ENCODE data around the gene RNF157. TPM values are rescaled to one million over a fixed set of nuclear protein-coding genes. Genes with fewer than 3 reads are reported as not detected.

The RNF157 gene
- total and polyA plus RNA-seq, 8 donors = 0.95 to 41.4 (median 4.5) TPM

DNA sequence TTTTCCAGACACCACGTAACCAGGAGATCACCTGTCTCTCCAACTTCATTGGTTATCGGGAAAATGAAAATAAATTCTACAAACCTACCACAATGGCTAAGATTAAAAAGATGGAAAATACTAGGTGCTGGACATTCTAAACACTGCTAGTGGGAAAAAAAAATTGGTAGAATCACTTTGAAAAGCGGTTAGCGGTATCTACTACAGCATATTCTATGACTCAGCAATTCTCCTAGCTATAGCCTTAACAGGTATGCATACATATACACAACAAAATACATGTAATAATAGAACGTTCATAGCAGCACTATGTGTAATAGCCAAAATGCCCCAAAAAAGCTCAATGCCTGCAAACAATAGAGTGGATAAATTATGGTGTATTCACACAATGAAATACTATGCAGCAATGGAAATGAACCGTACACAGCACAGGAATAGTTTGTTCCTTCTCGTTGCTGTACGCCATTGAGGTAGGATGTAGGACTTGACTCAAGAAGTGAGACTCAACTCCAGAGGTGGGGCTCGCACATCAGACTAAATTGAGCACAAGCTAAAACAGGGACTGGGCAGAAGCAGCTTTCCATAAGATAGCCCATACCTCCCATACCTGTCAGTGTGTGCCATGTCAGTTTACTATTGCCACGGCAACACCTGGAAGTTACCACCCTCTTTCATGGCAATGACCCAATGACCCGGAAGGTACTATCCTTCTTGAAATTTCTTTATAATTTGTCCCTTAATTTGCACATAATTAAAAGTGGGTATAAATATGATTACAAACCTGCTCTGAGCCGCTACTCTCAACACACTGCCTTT lies 44.8 kb downstream of the RNF157 start:
- Histone ChIP-seq H3K9me3 (no peaks in the 10 kb centered on the region), H3K4me1 (peaks cover 0 to 28% (median 5%) of the 10 kb centered on the region in 4 donors), H3K4me3 (no peak overlapping the region), H3K27ac (peak overlapping the region in 1 of 5 donors; percentile 53), H3K27me3 (no peaks in the 10 kb centered on the region), H3K36me3 (no peaks in the 10 kb centered on the region)
- WGBS, 5 donors = 93 to 96% (median 95%) methylated on average over 12 of the region's 12 CpGs
- intact Hi-C loops (cut with DNase I; ENCODE audit: low total_unique reads) = no loop called here
- no peak for DNase-seq
- TF ChIP-seq POLR2AphosphoS5 (IDR thresholded peaks at IDR 0.05) (no peak), POLR2A (IDR thresholded peaks at IDR 0.05) (no peak), EP300 (IDR thresholded peaks at IDR 0.05) (no peak)
- TF ChIP-seq, protein P1, sequence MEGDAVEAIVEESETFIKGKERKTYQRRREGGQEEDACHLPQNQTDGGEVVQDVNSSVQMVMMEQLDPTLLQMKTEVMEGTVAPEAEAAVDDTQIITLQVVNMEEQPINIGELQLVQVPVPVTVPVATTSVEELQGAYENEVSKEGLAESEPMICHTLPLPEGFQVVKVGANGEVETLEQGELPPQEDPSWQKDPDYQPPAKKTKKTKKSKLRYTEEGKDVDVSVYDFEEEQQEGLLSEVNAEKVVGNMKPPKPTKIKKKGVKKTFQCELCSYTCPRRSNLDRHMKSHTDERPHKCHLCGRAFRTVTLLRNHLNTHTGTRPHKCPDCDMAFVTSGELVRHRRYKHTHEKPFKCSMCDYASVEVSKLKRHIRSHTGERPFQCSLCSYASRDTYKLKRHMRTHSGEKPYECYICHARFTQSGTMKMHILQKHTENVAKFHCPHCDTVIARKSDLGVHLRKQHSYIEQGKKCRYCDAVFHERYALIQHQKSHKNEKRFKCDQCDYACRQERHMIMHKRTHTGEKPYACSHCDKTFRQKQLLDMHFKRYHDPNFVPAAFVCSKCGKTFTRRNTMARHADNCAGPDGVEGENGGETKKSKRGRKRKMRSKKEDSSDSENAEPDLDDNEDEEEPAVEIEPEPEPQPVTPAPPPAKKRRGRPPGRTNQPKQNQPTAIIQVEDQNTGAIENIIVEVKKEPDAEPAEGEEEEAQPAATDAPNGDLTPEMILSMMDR (IDR thresholded peaks at IDR 0.05) = no peak

DNA sequence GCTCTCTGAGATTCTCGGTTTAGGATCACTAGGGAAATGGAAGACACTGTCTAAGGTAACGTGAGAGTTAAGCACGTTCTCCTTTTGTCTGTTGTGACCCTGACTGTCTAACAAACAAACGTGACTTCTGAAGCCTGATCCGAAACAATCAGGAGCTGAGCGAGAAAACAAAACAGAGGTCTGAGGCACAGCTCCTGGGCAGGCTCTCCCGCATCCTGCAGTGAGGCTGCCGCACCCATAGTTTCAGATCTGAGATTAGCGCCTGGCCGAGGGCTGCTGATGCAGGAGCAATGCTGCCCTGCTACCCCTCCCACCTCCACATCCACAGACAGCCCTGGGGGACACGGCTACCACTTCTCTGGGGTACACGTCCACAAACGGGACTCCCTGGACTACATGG lies 46.7 kb downstream of the RNF157 start:
- Histone ChIP-seq H3K4me3 (no peak overlapping the region), H3K36me3 (no peaks in the 10 kb centered on the region), H3K4me1 (peaks cover 0 to 39% (median 6%) of the 10 kb centered on the region in 4 donors), H3K9me3 (no peaks in the 10 kb centered on the region), H3K27me3 (no peaks in the 10 kb centered on the region), H3K27ac (no peak overlapping the region)
- WGBS, 5 donors = 39 to 61% (median 54%) methylated on average over 13 of the region's 13 CpGs
- intact Hi-C loops (cut with DNase I; ENCODE audit: low total_unique reads) = no loop called here
- no peak for DNase-seq
- TF ChIP-seq POLR2A (IDR thresholded peaks at IDR 0.05) (no peak), POLR2AphosphoS5 (IDR thresholded peaks at IDR 0.05) (no peak), EP300 (IDR thresholded peaks at IDR 0.05) (no peak)
- TF ChIP-seq, protein P1 (IDR thresholded peaks at IDR 0.05) = no peak

DNA sequence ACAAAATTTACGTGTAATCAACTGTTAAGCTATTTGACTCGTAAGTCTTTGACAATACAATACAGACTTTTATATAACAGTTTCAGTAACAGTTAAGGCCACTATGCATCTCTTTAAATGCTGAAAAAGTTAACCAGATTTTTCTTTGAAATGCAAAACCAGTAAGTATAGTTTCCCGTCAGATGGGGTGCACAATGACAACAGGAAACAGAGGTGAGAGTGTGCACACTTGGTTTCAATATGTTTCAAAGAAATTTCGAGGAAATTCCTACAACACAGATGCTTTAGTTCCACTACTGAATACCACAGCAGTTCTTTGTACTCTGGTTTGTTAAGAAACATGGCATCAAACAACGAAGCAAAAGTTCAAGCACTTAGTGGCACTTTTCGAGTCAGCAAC lies 48.4 kb downstream of the RNF157 start:
- peak in 1 of 2 donors; percentile 61 for DNase-seq
- no peak overlapping the region for H3K4me3 ChIP-seq
- peak overlapping the region in 3 of 5 donors; percentile 12 to 56 (median 20) for H3K27ac ChIP-seq
- no peaks in the 10 kb centered on the region for H3K27me3 ChIP-seq
- H3K9me3 ChIP-seq = no peaks in the 10 kb centered on the region
- intact Hi-C loops (cut with DNase I; ENCODE audit: low total_unique reads) = no loop called here
- TF ChIP-seq POLR2A (IDR thresholded peaks at IDR 0.05) (no peak), POLR2AphosphoS5 (IDR thresholded peaks at IDR 0.05) (no peak)
- TF ChIP-seq, protein P1 (IDR thresholded peaks at IDR 0.05) = no peak
- 39 to 58% (median 54%) methylated on average over 6 of the region's 6 CpGs for WGBS, 5 donors
- no peaks in the 10 kb centered on the region for H3K36me3 ChIP-seq
- H3K4me1 ChIP-seq = peaks cover 0 to 38% (median 4%) of the 10 kb centered on the region in 4 donors

DNA sequence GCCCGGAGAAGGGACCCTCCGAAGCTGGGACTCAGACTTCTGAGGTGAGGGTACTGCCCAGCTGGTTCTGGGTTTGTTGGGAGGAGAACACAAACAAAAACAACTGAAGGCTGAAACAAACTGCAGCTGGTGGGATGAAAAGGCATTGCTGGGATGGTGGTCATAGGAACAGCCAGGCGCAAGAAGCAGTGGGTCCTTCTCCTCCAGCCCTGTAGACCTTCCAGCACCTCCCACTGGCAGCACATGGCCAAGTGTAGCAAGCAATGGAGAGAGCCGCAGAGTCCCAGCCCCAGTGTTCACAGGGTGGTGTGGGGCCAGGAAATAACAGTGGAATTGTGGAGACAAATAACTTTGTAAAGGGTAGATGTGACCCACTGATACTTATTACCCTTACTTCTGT lies 50.6 kb downstream of the RNF157 start:
- Histone ChIP-seq H3K4me1 (peaks cover 0 to 27% (median 5%) of the 10 kb centered on the region in 4 donors), H3K27me3 (no peaks in the 10 kb centered on the region), H3K36me3 (no peaks in the 10 kb centered on the region), H3K9me3 (no peaks in the 10 kb centered on the region), H3K27ac (no peak overlapping the region), H3K4me3 (no peak overlapping the region)
- WGBS, 5 donors = 73 to 91% (median 87%) methylated on average over 4 of the region's 4 CpGs
- intact Hi-C loops (cut with DNase I; ENCODE audit: low total_unique reads) = loop anchor here (10.0 kb wide), 1 partner anchor 65 kb away; no protein-coding TSS in a partner anchor
- no peak for TF ChIP-seq POLR2AphosphoS5 (IDR thresholded peaks at IDR 0.05)
- no peak for DNase-seq

DNA sequence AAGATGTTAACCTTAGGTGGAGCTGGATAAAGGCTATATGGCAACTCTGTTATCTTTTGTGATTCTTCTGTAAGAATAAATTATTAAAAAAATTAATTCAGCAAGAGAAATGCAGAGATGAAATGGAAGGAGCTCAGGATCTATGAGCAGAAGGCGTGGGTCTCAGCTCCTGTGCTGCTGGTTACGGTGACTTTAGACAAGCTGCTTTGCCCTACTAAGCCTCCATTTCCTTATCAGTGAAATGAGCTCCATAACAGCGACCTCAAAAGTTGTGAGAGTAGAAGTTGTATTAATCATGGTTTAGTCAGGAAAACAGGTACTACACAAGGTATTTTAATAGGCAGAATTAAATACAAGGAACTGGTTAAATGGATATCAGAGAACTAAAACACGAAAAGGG lies 51.0 kb downstream of the RNF157 start:
- H3K36me3 ChIP-seq = no peaks in the 10 kb centered on the region
- no peaks in the 10 kb centered on the region for H3K9me3 ChIP-seq
- H3K4me3 ChIP-seq = no peak overlapping the region
- TF ChIP-seq, protein P1 (IDR thresholded peaks at IDR 0.05) = no peak
- no peak for TF ChIP-seq POLR2AphosphoS5 (IDR thresholded peaks at IDR 0.05)
- no peak for TF ChIP-seq EP300 (IDR thresholded peaks at IDR 0.05)
- no peak for TF ChIP-seq POLR2A (IDR thresholded peaks at IDR 0.05)
- intact Hi-C loops (cut with DNase I; ENCODE audit: low total_unique reads) = loop anchor here (10.0 kb wide), 1 partner anchor 64 kb away; no protein-coding TSS in a partner anchor
- no peak overlapping the region for H3K27ac ChIP-seq
- peaks cover 0 to 27% (median 5%) of the 10 kb centered on the region in 4 donors for H3K4me1 ChIP-seq
- 68 to 77% (median 71%) methylated on average over 4 of the region's 4 CpGs for WGBS, 5 donors
- H3K27me3 ChIP-seq = no peaks in the 10 kb centered on the region
- no peak for DNase-seq
